Activated CD4-positive, alpha-beta memory T cell treated with anti-CD3 and anti-CD28 coated beads, Interleukin-2, amount 10 ng/mL, durations not matched to agents 7 days and 5 days (primary cell): ENCODE results near the gene FAM83E. TPM values are rescaled to one million over a fixed set of nuclear protein-coding genes. Genes with fewer than 3 reads are reported as not detected.

Experiments used
- CTCF ChIA-PET: fragments of 350-600 bp; sonication (Branson Sonifier 250); formaldehyde crosslinking; loops from one replicate; lab custom pipeline; 2021; ENCODE audit warnings: antibody characterized with exemption, inconsistent platforms; lab: Charles Lee
- POLR2A ChIA-PET: fragments of 350-600 bp; sonication (Branson Sonifier 250); formaldehyde crosslinking; loops from one replicate; lab custom pipeline; 2021; ENCODE audit warnings: antibody characterized with exemption; lab: Charles Lee
- DNase-seq: peaks from one replicate; pipeline ENCODE4 v3.0.0-alpha.2; 2020
- H3K27ac Mint-ChIP-seq: one replicate; pipeline ENCODE4 v1.8.0; 2021; ENCODE audit warnings: mild to moderate bottlenecking, mixed read lengths
- H3K27me3 Mint-ChIP-seq: one replicate; pipeline ENCODE4 v1.8.0; 2021; ENCODE audit warnings: mixed read lengths
- H3K36me3 Mint-ChIP-seq: one replicate; pipeline ENCODE4 v1.8.0; 2021; ENCODE audit warnings: low read depth, mixed read lengths
- H3K4me1 Mint-ChIP-seq: one replicate; pipeline ENCODE4 v1.8.0; 2021; ENCODE audit warnings: mixed read lengths
- H3K4me3 Mint-ChIP-seq: one replicate; pipeline ENCODE4 v1.8.0; 2021; ENCODE audit warnings: mild to moderate bottlenecking, mixed read lengths
- H3K9me3 Mint-ChIP-seq: one replicate; pipeline ENCODE4 v1.8.0; 2021; ENCODE audit warnings: mixed read lengths
- total RNA-seq, 2 experiments: library from RNA; stranded (reverse); gene quantifications; one replicate each; pipeline ENCODE4 v1.2.3, GENCODE V29; 2021

FAM83E gene
- total RNA-seq, 2 experiments from 2014 or later, result 1.3 to 2.6 TPM

DNA sequence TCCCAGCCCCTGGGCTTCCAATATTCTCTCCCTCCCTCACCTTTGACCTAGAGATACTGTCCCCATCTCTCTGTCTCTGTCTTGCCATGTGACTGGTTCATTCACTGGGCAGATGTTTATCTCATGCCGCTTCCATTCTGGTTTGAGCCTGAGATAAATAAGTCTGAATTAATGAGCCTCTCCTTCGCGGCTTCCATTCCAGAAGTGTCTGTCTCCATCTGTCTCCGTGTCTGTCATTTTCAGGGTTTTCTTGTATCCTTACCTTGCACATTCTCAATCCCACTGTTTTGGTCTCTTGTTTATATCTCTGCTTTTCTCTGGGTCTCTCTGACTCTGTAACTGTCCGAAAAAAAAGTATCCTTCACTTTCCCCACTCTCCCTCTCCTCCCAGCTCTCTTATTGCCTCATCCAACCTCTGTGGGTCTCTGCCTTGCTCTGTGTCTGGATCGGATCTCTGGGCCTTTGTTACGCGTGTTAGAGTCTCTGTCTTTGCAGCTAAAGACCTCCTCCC lies 8.7 kb upstream of the FAM83E start:
- H3K27ac Mint-ChIP-seq, result peak overlapping the region; percentile 86
- ChIA-PET POLR2A (interaction anchor here (0.6 to 1.9 kb wide), 5 partner anchors 9 to 116 kb away, joined by 3 to 15 read pairs (median 6); partner anchors contain the start of genes CA11 and FAM83E), CTCF (interaction anchor here (0.6 to 1.9 kb wide), 4 partner anchors 10 to 370 kb away, joined by 3 to 11 read pairs (median 6); partner anchors contain the start of genes DBP, GYS1 and RUVBL2)

DNA sequence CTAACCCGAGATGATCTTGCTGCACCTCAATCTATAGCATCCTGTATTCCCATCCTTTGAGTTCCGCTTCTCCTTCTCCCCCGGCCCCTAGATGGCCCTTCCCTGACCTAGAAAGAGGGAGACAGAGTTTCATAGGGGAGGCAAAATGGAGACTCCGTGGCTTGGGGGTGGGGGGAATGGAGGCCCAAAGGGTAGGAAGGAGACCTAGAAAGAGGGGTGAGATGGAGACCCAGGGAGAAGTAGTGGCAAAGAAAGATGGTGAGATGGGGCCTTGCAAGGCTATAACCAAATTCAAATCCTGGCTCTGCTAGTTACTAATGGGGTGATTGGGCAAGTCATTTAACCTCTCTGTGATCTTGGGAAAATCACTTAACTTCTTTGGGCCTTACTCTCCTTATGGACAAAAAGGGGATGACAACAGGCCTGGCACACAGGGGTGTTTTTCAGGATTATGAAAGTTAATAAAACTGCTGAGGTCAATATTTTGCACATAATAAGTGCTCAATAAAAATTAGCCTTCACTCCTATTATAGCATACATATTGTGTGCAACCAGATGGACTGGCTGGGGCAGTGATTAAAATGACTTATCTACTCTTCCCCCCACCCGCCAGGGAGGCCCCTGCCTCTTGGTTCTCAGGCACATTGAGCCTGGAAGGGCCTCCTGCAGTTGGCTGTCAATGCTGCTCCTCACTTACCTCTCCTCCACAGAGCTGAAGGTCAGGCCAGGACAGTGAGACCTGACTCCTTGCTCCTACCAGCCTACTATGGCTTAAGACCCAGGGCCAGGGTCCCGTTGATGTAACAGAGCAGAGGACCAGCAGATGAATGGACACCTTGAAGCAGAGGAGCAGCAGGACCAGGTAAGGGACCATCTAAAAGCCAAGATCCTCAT lies 5.1 kb upstream of the FAM83E start:
- H3K9me3 Mint-ChIP-seq, result no peaks in the 10 kb centered on the region
- DNase-seq, result no peak
- POLR2A ChIA-PET, result interaction anchor here (0.8 to 4.7 kb wide), 11 partner anchors 8 to 255 kb away, joined by 3 to 51 read pairs (median 5); partner anchors contain the start of genes CA11, DBP and SPACA4
- H3K4me1 Mint-ChIP-seq, result peaks cover 64% of the 10 kb centered on the region
- CTCF ChIA-PET, result interaction anchor here (0.6 to 1.4 kb wide), 7 partner anchors 11 to 127 kb away, joined by 3 to 7 read pairs (median 4); no protein-coding TSS in a partner anchor
- no peaks in the 10 kb centered on the region for H3K27me3 Mint-ChIP-seq
- peaks cover 64% of the 10 kb centered on the region for H3K36me3 Mint-ChIP-seq
- peak overlapping the region; percentile 97 for H3K27ac Mint-ChIP-seq
- peak overlapping the region; percentile 96 for H3K4me3 Mint-ChIP-seq

More for the DNA sequence above, 8.7 kb upstream of the FAM83E start:
- DNase-seq, result no peak
- peak overlapping the region; percentile 71 for H3K4me3 Mint-ChIP-seq
- no peaks in the 10 kb centered on the region for H3K27me3 Mint-ChIP-seq
- H3K9me3 Mint-ChIP-seq, result no peaks in the 10 kb centered on the region
- peaks cover 31% of the 10 kb centered on the region for H3K36me3 Mint-ChIP-seq
- peaks cover 53% of the 10 kb centered on the region for H3K4me1 Mint-ChIP-seq

DNA sequence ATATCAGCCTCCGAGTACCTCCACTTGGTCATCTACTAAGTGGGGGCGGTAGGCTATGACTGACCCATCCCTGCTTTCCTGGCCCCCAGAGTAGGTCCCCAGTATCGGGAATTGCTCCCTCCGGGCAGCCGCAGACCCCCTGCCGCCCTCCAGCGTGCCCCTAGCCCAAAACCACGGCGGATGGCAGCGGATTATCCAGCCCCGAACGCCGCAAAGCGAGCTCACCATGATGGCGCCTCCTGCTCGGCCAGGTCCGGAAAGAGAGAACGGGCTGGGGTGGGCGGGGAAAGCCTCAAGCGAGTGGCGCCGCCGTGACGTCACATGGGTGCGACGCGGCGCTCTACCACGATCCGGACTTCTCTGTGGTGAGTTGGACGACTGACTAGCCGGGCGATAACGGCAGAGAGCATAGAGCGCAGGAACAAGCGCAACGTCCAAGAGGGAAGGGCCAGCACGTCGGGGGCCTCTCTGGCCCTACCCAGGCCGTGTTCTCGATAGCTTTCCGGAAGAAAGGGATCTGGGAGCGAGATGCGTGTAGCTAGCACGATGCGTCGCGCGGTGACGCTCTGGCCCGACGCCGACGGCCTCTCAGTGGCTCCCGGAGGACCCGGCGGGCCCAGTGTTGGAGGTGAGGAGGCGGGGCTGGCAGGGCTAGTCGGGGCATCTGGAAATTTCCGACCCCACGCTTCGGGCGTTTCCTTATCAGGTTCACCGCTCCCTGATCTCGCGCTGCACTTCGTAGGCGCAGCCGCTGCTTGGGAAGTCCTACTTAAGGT lies 4.2 kb upstream of the FAM83E start, which contains the start of the genes RPL18 and SPHK2:
Gene RPL18 (minus strand): TSS at position 263 of the 776 bp plus-strand sequence. CDS start 35 bp downstream, at position 228.
Gene SPHK2 (plus strand): TSS at position 591 of the 776 bp plus-strand sequence. CDS start 1,009 bp downstream, outside the sequence.
- H3K4me3 Mint-ChIP-seq, result peak within 1 kb of the TSS; percentile 96
- CTCF ChIA-PET, result interaction anchor here (0.6 to 1.4 kb wide), 4 partner anchors 10 to 126 kb away, joined by 3 to 7 read pairs (median 4); no protein-coding TSS in a partner anchor
- no peaks in the 10 kb centered on the region for H3K9me3 Mint-ChIP-seq
- peaks cover 67% of the 10 kb centered on the region for H3K36me3 Mint-ChIP-seq
- peak within 1 kb of the TSS; percentile 97 for H3K27ac Mint-ChIP-seq
- no peaks in the 10 kb centered on the region for H3K27me3 Mint-ChIP-seq
- POLR2A ChIA-PET, result interaction anchor here (0.7 to 4.7 kb wide), 14 partner anchors 8 to 363 kb away, joined by 3 to 51 read pairs (median 4); partner anchors contain the start of genes CA11, CARD8, DBP and SPACA4
- peak; percentile 97 for DNase-seq
- H3K4me1 Mint-ChIP-seq, result peaks cover 58% of the 10 kb centered on the region

DNA sequence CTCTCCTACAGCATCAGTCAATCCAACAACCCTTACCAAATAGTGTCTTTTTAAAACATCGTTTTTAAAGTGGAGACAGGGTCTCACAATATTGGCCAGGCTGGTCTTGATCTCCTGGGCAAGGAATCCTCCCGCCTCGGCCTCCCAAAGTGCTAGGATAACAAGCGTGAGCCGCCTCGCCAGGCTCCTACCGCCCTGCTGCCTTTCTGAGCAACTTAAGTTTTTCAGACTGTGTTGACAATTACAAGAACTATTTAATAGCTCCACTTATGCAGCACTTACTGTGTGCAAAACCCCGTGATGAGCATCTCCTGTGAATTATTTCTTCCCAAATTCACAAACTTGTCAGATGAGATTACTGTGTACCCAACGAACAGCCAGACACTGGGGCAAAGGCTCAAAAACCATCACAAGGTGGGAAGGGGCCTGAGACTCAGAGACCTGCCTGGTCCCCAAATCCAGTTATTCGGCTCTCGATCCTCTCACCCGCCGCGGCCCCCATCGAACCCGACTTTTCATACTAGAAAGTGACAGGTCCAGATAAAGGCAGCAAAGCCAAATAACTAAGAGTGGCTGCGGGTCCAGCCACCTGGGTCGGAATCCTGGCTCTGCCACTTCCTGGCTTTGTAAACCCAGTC lies 3.5 kb upstream of the FAM83E start:
- ChIA-PET CTCF (interaction anchor here (0.5 to 2.1 kb wide), 6 partner anchors 9 to 130 kb away, joined by 3 to 10 read pairs (median 4); no protein-coding TSS in a partner anchor), POLR2A (interaction anchor here (0.7 to 4.7 kb wide), 13 partner anchors 9 to 363 kb away, joined by 3 to 51 read pairs (median 5); partner anchors contain the start of genes CA11, CARD8, DBP and SPACA4)
- peaks cover 51% of the 10 kb centered on the region for H3K4me1 Mint-ChIP-seq
- DNase-seq, result no peak
- peaks cover 66% of the 10 kb centered on the region for H3K36me3 Mint-ChIP-seq
- no peaks in the 10 kb centered on the region for H3K9me3 Mint-ChIP-seq
- peak overlapping the region; percentile 96 for H3K4me3 Mint-ChIP-seq
- peak overlapping the region; percentile 97 for H3K27ac Mint-ChIP-seq
- no peaks in the 10 kb centered on the region for H3K27me3 Mint-ChIP-seq

DNA sequence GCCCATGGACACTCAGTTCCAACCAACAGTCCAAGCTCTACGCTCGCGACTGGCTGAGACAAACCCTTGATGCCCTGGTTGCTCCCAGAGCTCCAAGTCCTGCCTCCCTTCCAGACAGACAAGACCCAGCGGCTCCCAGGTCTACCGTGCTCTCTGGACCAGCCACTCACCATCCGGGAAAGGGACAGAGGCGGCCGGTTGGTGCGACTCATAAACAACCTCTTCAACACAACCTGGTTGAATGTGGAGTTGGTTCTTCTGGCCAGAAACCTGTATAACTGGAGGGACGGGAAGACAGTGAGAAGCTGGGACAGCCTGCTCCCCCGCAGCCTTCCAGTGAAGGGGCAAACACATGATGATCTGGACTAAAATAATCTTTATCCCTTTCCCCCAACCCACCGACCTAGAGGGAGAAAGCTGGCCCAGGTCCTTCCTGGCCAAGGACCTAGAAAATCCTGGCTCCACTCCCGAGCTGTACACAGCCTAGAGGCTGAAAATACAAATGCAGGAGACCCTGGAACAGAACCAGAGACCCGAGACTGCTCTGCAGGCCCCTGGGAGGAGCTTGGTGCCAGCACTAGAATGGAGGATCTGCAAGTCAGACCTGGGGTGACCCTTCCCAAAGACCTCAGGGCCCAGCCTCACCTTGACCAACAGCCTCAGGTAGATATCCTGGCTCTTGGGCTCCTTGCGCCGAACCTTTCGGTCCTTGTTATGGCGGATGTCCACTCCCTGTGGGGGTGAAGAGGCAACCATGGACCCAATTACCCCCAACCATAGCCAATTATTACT lies 2.5 kb upstream of the FAM83E start:
- CTCF ChIA-PET, result interaction anchor here (1.2 to 2.1 kb wide), 4 partner anchors 9 to 28 kb away, joined by 3 to 10 read pairs (median 6); no protein-coding TSS in a partner anchor
- Mint-ChIP-seq H3K9me3 (no peaks in the 10 kb centered on the region), H3K36me3 (peaks cover 61% of the 10 kb centered on the region), H3K4me3 (peak overlapping the region; percentile 96), H3K4me1 (peaks cover 46% of the 10 kb centered on the region), H3K27me3 (no peaks in the 10 kb centered on the region), H3K27ac (peak overlapping the region; percentile 97)
- DNase-seq, result no peak
- POLR2A ChIA-PET, result interaction anchor here (0.6 to 4.7 kb wide), 16 partner anchors 10 to 361 kb away, joined by 3 to 51 read pairs (median 4); partner anchors contain the start of genes CA11, CARD8, DBP and SPACA4

DNA sequence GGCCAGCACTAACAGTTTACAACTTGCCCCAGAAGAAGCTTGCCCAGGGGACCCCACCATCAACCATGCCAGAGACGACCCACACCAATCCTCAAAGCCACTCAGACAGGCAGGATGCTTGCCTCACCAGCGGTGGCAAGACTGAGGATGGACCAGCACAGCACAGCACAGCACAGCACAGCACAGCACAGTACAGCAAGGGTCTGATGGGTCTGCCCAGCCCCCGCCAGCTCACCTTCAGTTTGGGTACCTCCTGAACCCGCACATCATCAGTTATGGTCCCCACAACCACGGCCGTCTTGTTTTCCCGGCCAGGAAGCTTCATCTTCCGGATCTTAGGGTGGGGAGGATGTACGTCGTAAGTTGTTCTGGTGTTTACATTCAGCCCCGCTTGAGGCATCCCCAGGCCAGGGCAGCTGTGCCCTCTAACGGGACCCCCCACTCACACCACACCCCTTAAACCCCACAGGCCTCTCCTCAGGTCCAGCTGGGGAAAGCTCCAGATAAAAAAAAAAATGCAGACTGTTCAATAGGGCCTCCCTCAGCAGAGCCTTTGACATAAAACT lies 1.7 kb upstream of the FAM83E start:
- H3K9me3 Mint-ChIP-seq, result no peaks in the 10 kb centered on the region
- peaks cover 57% of the 10 kb centered on the region for H3K36me3 Mint-ChIP-seq
- POLR2A ChIA-PET, result interaction anchor here (0.6 to 4.7 kb wide), 14 partner anchors 9 to 361 kb away, joined by 3 to 51 read pairs (median 4); partner anchors contain the start of genes CARD8, DBP, SPACA4 and SYNGR4

DNA sequence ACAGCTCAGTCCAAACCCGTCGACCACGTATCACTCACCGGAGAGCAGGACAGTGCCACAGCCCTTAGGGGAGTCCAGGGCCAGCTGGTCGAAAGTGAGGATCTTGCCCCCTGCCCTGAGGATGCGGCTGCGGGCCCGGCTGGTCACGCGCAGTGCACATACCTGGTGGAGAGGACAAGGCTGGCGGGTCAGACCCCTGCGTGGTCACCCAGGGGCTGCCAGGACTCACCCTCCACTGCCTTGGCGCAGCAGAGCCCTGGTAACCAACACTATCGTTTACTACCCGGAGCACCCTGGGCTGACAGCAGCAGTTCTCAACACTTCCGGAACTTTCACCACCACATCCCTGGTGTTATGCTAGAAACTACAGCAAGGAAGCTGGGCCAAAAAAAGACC lies 1.2 kb upstream of the FAM83E start:
- Mint-ChIP-seq H3K4me1 (peaks cover 40% of the 10 kb centered on the region), H3K27me3 (no peaks in the 10 kb centered on the region), H3K9me3 (no peaks in the 10 kb centered on the region), H3K27ac (peak overlapping the region; percentile 97), H3K36me3 (peaks cover 54% of the 10 kb centered on the region), H3K4me3 (peak overlapping the region; percentile 96)
- DNase-seq, result no peak
- POLR2A ChIA-PET, result interaction anchor here (0.6 to 4.7 kb wide), 11 partner anchors 8 to 360 kb away, joined by 3 to 51 read pairs (median 3); partner anchors contain the start of genes CARD8, DBP, SPACA4 and SYNGR4
- CTCF ChIA-PET, result interaction anchor here (0.7 to 2.1 kb wide), 4 partner anchors 7 to 110 kb away, joined by 3 to 10 read pairs (median 4); no protein-coding TSS in a partner anchor

More for the DNA sequence above, 1.7 kb upstream of the FAM83E start:
- Mint-ChIP-seq H3K4me1 (peaks cover 42% of the 10 kb centered on the region), H3K4me3 (peak overlapping the region; percentile 96), H3K27me3 (no peaks in the 10 kb centered on the region), H3K27ac (peak overlapping the region; percentile 97)
- DNase-seq, result peak; percentile 20
- CTCF ChIA-PET, result interaction anchor here (0.7 to 2.1 kb wide), 4 partner anchors 8 to 111 kb away, joined by 3 to 10 read pairs (median 6); no protein-coding TSS in a partner anchor

DNA sequence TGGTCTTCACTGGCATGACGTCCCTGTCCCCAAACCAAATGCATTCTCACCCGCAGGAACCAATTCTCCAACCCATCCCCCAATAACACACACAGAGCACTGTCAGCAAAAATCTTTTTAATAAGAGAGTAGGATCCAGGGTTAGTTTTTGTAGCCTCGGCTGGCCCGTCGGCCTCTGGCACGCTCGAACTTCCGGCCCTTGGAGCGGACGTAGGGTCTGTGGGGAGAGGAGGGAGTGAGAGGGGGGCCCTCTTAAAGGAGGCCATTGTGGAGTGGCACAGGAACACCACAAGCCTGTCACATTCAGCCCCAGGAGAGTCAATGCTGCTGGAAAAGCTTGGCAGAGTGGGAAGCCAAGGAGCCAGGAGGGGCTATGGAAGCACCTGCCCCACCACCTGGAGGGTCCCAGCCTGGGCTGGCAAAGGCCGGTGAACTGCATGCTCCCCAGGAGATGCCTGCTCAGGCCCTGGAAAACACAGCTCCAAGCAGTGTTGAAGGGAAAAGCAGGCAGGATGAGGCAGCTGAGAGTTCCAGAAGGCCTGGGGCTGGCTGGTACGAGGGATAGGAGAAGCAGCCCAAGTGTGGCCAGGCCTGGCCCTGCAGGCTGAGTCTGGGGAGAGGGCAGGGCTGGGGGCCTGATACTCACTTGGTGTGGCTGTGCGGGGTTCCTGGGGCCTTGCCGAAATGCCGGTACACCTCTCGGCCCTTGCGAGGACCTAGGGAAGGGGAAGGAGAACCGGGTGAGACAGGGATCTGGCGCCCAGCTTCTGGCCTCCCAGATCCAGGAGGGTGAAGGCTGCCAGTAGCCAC lies 560 bp upstream of the FAM83E start:
- Mint-ChIP-seq H3K36me3 (peaks cover 54% of the 10 kb centered on the region), H3K9me3 (no peaks in the 10 kb centered on the region), H3K27me3 (no peaks in the 10 kb centered on the region), H3K4me3 (peak overlapping the region; percentile 24), H3K4me1 (peaks cover 40% of the 10 kb centered on the region), H3K27ac (peak overlapping the region; percentile 35)
- no peak for DNase-seq
- CTCF ChIA-PET, result interaction anchor here (0.9 kb wide), 1 partner anchor 110 kb away, joined by 4 read pairs; no protein-coding TSS in a partner anchor
- POLR2A ChIA-PET, result interaction anchor here (0.9 to 4.7 kb wide), 5 partner anchors 8 to 251 kb away, joined by 3 to 51 read pairs (median 4); partner anchors contain the start of genes SPACA4, SYNGR4 and TMEM143

DNA sequence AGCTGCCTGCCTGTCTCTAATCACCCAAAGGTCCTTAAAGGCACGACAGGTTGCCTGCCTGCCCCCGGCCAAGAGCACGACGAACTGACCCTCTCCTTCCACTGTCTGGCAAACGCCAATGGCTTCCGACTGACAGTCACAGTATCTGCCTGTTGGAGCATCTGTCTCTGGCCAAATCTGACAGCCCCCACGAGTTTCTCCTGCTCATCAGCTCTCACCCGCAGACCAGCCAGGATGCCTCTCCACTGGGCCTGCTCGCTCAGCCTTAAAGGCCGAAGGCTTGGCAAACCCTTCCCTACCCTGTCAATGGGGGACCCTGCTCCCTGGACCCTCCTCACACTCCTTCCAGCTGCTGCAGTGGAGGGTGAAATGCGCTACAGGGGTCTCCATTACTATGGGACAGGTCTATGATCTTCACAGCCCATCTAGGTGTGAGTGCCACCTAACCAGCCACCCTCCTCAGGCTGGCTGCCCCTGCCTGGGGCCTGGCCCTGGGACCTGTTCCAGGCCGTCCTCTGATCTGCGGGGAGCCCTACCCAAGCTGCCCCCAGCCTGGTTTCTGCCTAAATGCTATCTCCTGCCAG lies 932 bp downstream of the FAM83E start:
- DNase-seq, result no peak

More for the DNA sequence above, 932 bp downstream of the FAM83E start:
- peaks cover 48% of the 10 kb centered on the region for H3K36me3 Mint-ChIP-seq
- ChIA-PET CTCF (no interaction called here), POLR2A (interaction anchor here (0.7 to 1.7 kb wide), 4 partner anchors 9 to 258 kb away, joined by 3 to 7 read pairs (median 4); partner anchors contain the start of gene PPP1R15A)
- H3K27ac Mint-ChIP-seq, result peak overlapping the region; percentile 50
- no peaks in the 10 kb centered on the region for H3K9me3 Mint-ChIP-seq
- H3K4me1 Mint-ChIP-seq, result peaks cover 31% of the 10 kb centered on the region
- H3K27me3 Mint-ChIP-seq, result no peaks in the 10 kb centered on the region
- H3K4me3 Mint-ChIP-seq, result no peak overlapping the region
